GM21576 (cell line): ENCODE results near the gene KCNIP3.
"Not testable (repeated sequence)": the region's sequence is repeated elsewhere in the genome, so short reads cannot be mapped to it uniquely, and the experiment has no call there.

Source experiments
- ATAC-seq: cut with Tn5 transposase; IDR thresholded peaks from one replicate; pipeline ENCODE4 v1.9.1; 2021; ENCODE audit warnings: mild to moderate bottlenecking, moderate library complexity; ENCODE audit not compliant: unreplicated experiment

Gene KCNIP3

DNA sequence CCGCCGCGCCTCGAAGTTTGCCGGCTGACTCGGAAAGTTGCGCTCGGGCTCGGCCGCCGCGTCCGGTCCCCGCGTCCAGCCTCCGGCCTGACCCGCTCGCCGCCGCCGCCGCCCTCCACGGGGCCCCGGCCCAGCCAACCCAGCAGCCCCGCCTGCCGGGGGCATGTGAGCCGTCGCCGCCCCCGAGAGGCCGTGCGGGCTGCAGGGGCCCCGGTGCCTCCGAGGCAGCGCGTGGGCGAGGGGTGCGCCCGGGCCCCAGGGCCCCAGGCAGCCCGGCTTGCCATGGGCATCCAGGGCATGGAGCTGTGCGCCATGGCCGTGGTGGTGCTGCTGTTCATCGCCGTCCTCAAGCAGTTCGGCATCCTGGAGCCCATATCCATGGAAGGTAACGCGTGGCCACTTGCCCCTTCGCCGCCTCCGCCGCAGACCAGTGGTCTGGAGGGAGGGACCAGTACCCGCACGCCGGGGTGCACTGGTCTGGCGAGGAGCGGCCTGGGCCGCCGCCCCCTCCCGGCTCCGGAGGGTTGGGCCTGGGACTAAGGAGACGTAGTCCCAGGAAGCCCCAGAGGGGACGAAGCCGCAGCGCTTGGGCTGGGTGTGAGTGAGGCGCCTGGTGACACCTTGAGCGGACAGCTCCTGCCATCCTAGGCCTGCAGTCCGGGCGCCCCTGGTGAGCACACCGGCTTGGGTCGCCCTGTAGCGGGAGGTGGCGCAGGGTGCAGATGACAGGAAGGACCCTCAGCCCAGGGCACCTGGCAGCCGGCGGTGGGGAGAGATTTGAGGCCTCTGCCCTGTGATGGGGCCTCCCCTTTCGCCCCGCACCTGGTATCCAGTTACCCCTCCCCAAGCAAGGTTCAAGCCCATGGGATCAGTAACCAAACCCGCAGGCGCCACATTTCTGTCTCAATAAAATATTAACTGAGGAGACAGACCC, 49.9 kb downstream of the KCNIP3 start:
- no peak for ATAC-seq

DNA sequence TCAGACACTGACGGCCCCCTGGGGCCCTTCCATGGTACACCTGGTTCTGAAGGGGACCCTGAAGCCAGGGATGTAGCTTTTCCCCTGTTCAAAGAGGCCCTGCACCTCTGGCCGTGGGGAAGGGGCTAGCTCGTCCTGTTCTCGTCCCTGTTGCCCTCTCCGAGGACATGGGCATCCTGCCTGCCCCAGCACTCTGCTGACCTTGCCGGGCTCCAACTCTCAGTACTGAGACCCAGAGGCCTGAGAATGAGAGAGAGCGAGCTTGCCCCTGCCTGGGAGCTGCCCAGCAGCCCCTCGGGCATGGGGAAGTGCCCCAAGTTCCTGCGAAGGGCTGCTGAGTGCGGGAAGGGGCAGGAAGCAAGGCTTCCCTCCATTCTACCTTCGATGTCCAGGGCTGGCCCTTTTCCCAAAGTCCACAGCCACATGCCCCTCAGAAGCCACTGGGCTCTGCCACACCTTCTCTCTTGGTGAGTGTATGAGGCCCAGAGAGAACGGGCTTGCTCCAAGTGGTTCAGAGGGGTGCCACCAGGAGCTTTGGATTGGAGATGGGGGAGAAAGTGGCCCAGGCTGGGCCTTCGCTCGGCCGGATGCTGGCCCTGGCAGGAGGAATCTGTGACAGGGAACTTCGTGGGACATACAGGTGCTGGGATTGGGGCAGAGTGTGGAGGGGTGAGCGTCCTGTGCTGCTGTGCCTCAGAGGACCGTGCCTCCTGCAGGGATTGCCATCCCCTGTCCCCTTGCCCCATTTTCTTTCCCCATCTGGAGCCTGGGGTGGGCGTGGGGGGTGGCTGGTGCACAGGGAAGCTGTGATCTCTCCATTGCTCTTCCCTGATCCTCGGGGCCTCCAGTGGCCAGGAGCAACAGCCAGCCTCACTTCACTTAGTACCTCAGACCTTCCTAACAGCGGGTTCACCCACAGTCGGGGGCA, 50.8 kb downstream of the KCNIP3 start:
- no peak for ATAC-seq

DNA sequence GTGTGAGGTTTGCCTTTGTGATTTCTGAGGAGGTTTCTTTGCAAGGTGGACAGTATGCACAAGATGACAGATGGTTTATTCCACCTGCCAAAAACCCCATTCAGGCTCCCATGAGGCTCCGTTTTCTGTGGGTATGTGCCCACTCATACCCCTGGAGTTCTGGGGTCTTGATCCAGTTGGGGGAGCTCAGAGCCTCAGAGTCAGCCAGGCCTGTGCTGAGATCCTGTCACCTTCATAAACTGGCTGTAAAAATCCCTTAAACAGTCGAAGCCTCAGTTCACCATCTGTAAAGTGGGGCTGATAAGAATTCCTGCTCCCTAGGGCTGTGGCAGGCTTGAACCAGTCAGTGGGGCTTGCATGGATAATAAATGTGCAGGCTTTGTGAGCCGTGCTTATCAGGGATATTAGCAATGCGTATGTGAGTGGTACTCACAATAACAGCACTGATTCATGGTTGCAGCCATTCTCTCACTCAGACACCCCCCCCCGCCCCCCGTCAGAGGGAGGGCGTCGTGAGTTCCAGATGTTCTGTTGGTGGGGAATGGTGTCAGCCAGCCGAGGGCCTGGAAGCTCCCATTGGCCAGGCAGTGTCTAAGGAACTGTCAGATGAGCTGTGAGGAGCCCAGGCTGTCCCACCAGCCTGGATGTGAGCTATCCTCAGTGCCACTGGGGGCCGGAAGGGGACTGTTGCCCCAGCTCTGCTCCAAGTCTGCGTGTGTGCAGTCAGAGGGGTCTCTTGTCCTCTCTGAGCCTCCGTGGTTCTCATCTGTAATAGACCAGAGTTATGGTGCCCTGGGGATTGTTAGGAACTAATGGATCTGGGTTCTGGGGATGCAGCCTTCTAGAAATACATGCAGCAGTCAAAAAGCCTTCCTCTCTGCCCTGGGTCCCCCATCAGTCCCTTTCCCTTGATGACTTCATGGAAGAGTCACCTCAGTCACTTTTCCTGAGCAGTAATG, 51.7 kb downstream of the KCNIP3 start:
- no peak for ATAC-seq

DNA sequence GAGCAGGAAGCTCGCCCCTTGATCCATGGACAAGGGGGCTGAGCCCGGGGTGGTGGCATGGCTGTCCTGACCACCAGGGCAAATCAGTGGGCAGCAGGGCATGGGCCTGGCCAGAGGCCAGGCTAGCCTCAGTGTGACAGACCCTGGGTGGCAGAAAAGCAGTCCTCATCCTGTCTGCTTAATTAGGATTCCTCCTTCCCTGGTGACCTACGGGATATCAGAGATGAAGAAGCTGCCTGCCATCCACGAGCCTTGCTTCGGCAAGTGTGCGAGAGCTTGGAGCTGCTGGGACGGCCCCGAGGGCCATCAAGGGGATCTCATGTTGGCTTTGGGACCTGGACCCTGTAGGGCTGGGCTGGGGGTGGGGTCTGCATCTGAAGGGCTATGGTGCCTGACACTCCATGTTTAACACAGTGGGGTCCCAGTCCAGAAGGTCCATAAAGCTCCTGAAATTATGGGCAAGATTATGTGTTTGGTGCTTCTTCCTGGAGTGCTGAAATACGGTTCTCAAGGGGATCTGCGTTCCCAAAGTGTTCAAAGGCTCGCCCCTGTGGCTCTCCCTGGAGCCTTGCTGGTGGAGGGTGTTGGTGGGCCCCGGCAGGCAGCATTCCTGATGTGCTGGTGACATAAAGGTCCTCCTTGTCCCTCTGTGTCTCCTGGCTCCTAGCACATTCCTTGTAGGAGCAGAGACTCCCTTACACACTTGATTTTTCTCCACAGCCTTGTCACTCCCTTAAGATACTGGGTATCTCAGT, 52.6 kb downstream of the KCNIP3 start:
- no peak for ATAC-seq

DNA sequence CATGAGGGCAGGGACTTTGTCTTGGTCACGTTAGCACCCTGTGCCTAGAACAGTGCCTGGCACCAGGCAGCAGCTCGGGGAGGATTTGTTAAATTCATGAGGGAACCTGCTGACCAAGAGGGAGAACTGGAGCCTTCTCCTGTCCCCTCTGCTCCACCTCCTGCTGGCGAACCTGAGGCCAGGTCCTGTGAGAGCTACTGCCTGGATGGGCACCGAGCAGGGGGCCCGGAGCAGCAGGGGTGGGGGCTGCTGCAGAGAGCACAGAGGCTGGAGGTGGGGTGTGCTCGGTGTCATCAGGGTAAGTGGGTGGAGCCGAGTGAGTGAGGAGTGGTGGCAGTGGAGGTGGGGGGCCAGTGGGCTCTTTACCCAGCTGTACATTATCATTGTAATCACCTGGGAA, 53.2 kb downstream of the KCNIP3 start:
- ATAC-seq = no peak

DNA sequence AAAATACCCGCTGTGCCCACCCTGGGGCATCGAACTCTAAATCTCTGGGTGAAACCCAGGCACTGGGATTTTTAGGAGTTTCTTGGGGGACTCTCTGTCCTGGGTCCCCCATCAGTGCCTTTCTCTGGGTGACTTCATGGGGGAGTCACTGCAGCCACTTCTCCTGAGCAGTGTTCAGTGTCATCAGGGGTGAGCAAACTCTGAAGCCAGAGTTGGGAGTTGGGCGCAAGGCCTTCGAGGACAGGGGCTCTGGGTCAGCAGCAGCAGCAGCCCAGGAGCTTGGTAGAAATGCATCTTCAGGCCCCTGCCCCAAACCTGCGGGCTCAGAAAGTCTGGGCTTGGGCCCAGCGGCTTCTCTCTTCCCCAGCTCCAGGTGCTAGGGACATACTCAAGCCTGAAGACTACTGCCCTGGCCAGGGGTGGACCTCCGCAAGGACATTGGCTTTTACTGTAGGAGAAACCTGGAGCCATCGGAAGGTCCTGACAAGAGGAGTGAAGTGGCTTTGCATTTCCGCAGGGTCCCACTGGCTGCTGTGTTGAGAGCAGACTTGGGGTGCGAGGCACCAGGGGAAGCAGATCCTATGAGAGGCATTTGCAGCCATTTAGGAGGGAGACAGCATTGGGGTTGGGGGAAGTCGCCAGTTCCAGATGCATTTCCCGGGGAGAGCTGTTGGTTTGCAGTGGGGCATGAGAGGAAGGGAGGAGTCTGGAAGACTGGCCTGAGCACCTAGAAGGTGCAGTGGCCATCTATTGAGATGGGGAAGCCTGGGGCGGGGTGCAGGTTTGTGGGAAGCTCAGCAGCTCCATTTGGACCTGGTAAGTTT, 53.8 kb downstream of the KCNIP3 start:
- no peak for ATAC-seq

DNA sequence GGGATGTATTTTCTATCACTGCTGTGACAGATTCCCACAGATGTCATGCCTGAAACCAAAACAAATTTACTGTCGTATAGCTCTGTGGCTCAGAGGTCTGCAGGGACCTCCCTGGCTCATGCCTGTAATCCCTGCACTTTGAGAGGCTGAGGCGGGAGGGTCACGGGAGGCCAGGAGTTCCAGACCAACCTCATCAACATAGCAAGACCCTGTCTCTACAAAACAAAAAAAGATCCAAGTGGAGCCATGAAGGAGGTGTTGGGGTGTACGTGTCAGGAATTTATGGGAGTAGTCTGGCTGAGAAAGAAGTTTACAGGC, 54.4 kb downstream of the KCNIP3 start:
- ATAC-seq = no peak

DNA sequence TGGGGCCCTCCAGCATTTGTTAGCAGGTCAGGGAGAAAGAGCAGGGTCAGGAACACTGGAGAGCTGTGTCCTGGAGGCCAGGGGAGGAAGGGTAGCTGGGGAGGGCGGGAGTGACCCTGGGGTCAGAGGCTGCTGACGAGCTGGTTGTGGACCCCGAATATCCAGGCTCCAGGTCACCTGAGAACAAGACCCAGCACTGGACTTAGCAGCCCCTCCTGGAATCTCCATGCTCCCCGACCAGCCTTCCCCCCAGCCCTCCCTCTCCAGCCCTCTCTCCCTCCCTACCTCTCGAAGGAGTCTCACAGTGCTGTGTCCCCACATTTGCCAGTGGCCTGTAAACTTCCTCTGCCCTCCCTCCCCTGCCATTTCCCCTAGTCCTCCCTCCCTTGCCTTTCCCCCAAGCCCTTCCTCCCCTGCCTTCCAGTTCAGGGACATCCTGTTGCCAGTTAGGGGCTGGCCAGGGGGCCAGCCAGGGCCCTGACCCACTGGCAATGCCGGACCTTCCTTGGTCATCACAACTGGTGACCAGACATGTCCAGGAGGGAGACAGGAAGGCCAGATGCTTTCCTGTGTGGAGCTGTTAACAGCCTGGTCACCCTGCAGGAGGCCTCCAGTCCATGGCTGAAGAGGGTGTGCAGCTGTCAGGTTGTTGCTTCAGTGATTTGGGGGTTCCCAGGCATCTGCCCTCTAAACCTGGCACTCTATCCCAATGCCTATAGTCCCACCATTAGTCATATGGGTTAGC, 55.3 kb downstream of the KCNIP3 start:
- no peak for ATAC-seq

DNA sequence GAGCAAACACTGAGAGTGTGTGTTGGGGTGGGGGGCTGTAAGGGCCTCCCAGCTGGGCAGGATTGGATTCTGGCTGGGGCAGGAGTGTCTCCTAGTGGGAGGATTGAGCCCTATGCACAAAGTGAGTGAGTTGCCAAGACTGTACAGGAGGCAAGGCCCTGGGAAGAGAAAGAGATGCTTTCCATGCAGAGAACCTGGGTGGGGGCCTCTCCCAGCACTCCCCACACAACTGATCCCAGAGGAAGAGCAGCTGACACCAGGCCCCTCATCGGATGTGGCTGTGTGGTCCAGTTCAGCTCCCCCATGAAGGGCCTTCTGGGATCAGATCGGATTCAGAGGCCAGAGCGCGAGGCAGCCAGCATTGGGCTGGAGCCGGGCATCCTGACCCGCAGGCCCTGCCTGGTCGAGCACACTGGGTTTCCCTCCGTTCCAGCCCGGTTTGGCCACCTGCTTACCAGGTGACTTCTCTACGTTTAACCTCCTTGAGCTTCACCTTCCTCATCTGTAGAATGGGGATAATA, 56.0 kb downstream of the KCNIP3 start:
- no peak for ATAC-seq

DNA sequence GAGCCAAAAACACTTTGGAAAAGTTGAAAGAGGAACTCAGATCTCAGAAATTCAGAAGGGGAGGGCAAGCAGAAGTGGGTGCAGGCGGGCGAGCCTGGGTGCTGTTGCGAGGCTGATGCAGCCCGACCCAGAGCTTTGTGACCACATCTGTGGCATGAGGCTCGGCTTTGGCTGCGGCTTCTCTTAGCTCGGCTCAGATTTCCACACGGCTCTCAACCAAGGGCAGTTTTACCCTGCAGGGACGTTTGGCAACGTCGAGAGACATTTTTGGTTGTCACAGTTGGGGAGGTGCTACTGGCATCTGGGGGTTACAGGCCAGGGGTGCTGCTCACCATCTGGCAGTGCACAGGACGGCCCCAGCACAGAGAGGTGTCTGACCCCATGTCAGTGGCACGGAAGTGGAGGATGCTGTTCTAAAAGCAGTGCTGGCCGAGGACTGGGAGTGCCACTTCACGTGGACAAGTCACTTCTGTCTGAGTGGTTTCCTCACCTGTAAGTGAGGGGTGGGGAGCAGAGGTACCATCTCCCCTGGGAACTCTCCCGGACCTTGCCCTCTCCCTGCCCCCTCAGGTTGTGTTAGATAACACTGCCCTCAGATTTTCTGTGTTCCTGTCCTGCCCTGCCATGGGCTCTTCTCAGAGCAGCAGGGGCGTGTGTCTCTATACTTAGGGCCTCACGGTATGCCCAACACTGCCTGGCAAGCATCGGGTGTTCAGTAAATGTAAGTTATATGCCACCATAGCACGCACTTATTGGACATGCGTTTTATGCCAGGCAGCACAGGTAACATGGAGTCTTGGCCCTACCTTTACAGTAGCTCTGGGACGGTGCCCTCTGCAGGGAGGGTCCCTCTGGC, 56.7 kb downstream of the KCNIP3 start:
- ATAC-seq = no peak

DNA sequence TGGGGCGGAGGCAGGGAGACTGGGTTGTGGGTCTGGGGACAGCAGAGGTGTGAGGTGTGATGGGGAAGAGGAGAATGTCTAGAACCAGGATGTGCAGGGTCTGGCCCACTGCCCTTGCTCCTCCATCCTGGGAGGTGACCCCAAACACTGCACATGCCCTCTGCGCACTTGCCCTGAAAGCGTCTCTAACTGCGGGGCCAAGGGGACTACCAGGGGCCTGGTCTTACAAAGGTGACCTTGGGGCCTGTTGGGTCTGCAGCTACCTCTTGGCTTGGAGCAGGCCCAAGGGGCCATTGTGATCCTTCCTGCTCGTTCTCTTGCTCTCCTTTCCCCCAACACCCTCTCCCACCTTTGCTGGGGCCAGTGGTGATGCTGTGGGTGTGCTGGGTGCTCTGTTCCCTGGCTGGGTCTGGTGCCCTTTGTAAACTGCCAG, 57.3 kb downstream of the KCNIP3 start:
- ATAC-seq = no peak

DNA sequence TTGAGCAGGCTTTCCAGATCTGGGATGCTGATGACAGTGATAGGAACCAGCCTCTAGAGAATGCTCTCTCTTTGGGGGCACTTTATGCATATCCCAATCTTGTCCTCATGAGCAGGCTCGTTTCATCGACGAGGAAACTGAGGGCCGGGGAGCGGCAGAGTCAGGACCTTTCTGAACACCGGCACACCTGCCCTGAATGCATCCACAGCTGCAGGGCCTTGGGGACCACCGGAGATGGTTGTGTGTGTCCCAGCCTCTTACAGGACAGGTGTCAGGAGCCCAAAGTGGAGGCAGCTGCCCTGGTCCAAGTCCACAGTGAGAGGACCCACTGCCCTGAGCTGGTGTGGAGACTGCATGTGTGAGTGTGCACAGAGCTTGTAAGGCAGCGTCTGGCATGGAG, 57.8 kb downstream of the KCNIP3 start:
- no peak for ATAC-seq

DNA sequence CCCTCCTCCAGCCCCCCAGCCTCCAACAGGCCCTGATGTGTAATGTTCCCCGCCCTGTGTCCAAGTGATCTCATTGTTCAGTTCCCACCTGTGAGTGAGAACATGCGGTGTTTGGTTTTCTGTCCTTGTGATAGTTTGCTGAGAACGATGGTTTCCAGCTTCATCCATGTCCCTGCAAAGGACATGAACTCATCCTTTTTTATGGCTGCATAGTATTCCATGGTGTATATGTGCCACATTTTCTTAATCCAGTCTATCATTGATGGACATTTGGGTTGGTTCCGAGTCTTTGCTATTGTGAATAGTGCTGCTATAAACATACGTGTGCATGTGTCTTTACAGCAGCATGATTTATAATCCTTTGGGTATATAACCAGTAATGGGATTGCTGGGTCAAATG, 58.3 kb downstream of the KCNIP3 start:
- ATAC-seq = not testable (repeated sequence)

DNA sequence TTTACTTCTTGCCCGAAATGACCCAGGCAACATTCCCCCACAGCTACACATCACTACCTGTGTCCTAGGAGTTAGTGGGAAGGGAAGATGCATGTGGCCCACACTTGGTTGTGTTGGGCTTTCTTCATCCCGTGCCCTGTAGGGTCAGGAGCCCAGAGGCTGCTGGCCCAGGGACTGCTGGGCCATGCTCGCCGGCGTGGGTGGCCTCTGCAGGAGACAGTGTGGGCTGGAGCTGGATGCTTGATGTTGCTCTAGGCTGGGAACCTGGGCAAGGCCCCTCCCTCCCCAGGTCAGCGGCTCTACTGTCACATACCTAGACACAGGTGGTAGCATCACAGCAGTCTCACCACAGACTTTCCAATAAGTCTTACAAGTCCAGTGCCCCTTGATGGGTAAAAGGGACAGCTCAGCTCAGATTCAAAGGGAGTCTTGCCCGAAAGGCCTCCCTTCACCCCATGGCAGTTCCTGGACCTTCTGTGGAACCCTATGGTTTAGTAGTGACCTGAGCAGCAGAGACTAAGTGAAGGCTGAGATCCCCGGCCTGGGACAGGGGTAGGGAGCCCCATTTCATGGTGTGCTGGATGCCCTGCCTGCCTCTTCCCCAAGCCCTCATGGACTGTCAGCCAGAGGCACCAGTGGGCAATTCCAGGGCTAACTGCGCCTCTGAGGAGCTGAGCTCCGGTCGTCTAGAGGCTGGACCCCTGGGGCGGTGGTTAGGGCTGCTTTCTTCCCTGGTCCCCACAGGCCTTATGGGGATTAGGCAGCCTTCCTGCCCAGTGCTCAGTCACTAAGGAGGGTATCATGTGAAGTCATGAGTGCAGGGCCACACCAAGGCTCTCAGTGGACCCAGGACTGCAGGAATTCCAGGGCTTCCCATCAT, 59.9 kb downstream of the KCNIP3 start:
- ATAC-seq = no peak

DNA sequence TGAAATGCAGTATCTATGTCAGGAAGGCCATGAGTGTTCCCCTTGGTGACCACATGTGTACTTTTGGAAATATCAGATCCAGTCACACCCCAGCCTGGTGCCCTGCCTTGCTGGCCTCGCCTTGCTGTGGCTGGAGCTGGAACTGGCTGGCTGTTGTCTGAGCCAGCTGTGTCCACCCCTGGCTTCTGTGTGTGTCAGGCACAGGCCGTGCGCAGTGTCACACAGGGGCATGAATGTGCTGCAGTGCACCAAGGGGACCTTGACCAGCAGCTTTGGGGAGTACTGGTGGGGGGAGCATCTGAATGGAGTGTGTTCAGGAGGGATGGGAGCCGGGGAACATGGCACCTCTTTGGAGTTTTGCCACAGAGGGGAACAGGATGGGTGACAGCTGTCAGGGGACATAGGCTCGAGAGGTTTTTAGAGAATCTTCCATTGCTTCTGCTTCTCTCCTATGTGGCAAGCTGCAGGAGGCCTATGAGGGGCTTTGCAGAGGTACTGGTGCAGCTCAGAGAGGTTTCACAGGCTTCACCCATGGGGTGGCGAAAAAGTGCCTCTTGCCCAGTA, 60.7 kb downstream of the KCNIP3 start:
- ATAC-seq = no peak

DNA sequence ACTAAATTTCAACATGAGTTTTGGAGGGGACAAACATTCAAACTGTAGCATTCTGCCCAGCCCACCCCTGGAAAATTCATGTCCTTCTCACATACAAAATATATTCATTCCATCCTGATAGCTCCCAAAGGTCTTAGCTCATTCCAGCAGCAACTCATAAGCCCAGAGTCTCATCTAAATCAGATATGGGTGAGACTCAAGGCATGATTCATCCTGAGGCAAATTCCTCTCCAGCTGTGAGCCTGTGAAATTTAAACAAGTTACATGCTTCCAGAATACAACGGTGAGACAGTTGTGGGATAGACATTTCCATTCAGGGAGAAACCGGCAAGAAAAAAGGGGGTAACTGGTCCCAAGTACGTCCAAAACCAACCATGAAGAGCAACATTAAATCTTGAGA, 61.9 kb downstream of the KCNIP3 start:
- ATAC-seq = no peak
